OCI-LY1 (cell line): ENCODE results near the gene COL25A1.

Source experiments
- EZH2 ChIP-seq: fragments of 200-600 bp; sonication (generic), shearing (Covaris generic); IDR thresholded peaks from 2 replicates; pipeline ENCODE4 v1.8.0; 2017; ENCODE audit warnings: borderline replicate concordance, mixed run types, mild to moderate bottlenecking, antibody characterized with exemption, low read length, moderate library complexity, mixed read lengths
- TF ChIP-seq, protein P1 (sequence below): fragments of 200-600 bp; sonication (generic), shearing (Covaris generic); IDR thresholded peaks from 2 replicates; pipeline ENCODE4 v1.5.1; 2017; ENCODE audit warnings: mild to moderate bottlenecking, antibody characterized with exemption, low read length, moderate library complexity, mixed read lengths

DNA sequence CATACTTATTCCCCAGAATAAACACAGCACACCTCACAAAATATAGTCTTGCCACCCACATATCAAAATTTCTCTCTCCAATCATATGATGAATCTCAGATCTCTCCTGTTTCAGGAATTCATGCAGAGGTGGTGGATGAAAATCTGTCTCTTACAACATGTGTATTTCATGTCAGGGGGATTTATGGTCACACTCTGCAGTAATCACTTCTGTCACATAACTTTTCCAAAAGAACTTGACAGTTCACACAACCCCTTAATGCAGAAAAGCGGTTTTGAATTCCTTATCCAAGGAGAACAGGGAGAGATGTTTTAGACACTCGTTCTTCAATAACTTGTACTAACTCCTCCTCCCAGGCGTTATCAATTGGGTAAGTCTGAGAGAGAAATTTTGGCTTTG lies 359.1 kb downstream of the COL25A1 start:
- TF ChIP-seq, protein P1, sequence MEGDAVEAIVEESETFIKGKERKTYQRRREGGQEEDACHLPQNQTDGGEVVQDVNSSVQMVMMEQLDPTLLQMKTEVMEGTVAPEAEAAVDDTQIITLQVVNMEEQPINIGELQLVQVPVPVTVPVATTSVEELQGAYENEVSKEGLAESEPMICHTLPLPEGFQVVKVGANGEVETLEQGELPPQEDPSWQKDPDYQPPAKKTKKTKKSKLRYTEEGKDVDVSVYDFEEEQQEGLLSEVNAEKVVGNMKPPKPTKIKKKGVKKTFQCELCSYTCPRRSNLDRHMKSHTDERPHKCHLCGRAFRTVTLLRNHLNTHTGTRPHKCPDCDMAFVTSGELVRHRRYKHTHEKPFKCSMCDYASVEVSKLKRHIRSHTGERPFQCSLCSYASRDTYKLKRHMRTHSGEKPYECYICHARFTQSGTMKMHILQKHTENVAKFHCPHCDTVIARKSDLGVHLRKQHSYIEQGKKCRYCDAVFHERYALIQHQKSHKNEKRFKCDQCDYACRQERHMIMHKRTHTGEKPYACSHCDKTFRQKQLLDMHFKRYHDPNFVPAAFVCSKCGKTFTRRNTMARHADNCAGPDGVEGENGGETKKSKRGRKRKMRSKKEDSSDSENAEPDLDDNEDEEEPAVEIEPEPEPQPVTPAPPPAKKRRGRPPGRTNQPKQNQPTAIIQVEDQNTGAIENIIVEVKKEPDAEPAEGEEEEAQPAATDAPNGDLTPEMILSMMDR, result no peak
- no peak for TF ChIP-seq EZH2
